Activated CD4-positive, alpha-beta memory T cell treated with anti-CD3 and anti-CD28 coated beads, Interleukin-2, amount 10 ng/mL, durations not matched to agents 7 days and 5 days (primary cell): Measurements from ENCODE around the gene IL36RN. TPM values are rescaled to one million over a fixed set of nuclear protein-coding genes. Genes with fewer than 3 reads are reported as not detected.

Experiments
- CTCF ChIA-PET: fragments of 350-600 bp; sonication (Branson Sonifier 250); formaldehyde crosslinking; loops from one replicate; lab custom pipeline; 2021; ENCODE audit warnings: antibody characterized with exemption, inconsistent platforms; lab: Charles Lee
- POLR2A ChIA-PET: fragments of 350-600 bp; sonication (Branson Sonifier 250); formaldehyde crosslinking; loops from one replicate; lab custom pipeline; 2021; ENCODE audit warnings: antibody characterized with exemption; lab: Charles Lee
- DNase-seq: peaks from one replicate; pipeline ENCODE4 v3.0.0-alpha.2; 2020
- H3K27ac Mint-ChIP-seq: one replicate; pipeline ENCODE4 v1.8.0; 2021; ENCODE audit warnings: mild to moderate bottlenecking, mixed read lengths
- H3K27me3 Mint-ChIP-seq: one replicate; pipeline ENCODE4 v1.8.0; 2021; ENCODE audit warnings: mixed read lengths
- H3K36me3 Mint-ChIP-seq: one replicate; pipeline ENCODE4 v1.8.0; 2021; ENCODE audit warnings: low read depth, mixed read lengths
- H3K4me1 Mint-ChIP-seq: one replicate; pipeline ENCODE4 v1.8.0; 2021; ENCODE audit warnings: mixed read lengths
- H3K4me3 Mint-ChIP-seq: one replicate; pipeline ENCODE4 v1.8.0; 2021; ENCODE audit warnings: mild to moderate bottlenecking, mixed read lengths
- H3K9me3 Mint-ChIP-seq: one replicate; pipeline ENCODE4 v1.8.0; 2021; ENCODE audit warnings: mixed read lengths
- total RNA-seq, 2 experiments: library from RNA; stranded (reverse); gene quantifications; one replicate each; pipeline ENCODE4 v1.2.3, GENCODE V29; 2021

Gene IL36RN
- total RNA-seq, 2 experiments from 2014 or later = not detected

GRCh38 chr2:113054066-113054465, 4.9 kb upstream of the IL36RN start:
- no peak overlapping the region for H3K4me3 Mint-ChIP-seq
- peaks cover 5% of the 10 kb centered on the region for H3K36me3 Mint-ChIP-seq
- peaks cover 15% of the 10 kb centered on the region for H3K9me3 Mint-ChIP-seq
- no peak for DNase-seq
- no peaks in the 10 kb centered on the region for H3K4me1 Mint-ChIP-seq
- no peak overlapping the region for H3K27ac Mint-ChIP-seq
- H3K27me3 Mint-ChIP-seq = peaks cover 20% of the 10 kb centered on the region
- POLR2A ChIA-PET = no interaction called here
- CTCF ChIA-PET = interaction anchor here (1.0 kb wide), 1 partner anchor 26 kb away, joined by 3 read pairs; no protein-coding TSS in a partner anchor

- Mint-ChIP-seq H3K9me3 (peaks cover 15% of the 10 kb centered on the region), H3K36me3 (peaks cover 5% of the 10 kb centered on the region), H3K27ac (no peak overlapping the region), H3K4me3 (no peak overlapping the region), H3K4me1 (no peaks in the 10 kb centered on the region), H3K27me3 (peaks cover 23% of the 10 kb centered on the region)
- POLR2A ChIA-PET = no interaction called here
- CTCF ChIA-PET = no interaction called here
- no peak for DNase-seq
Measured at GRCh38 chr2:113056521-113056920, 2.5 kb upstream of the IL36RN start.

GRCh38 chr2:113057117-113057516, 1.9 kb upstream of the IL36RN start:
- Mint-ChIP-seq H3K27ac (no peak overlapping the region), H3K4me1 (no peaks in the 10 kb centered on the region), H3K27me3 (peaks cover 24% of the 10 kb centered on the region), H3K36me3 (peaks cover 5% of the 10 kb centered on the region), H3K4me3 (no peak overlapping the region), H3K9me3 (peaks cover 15% of the 10 kb centered on the region)
- CTCF ChIA-PET = interaction anchor here (0.7 kb wide), 1 partner anchor 341 kb away, joined by 3 read pairs; no protein-coding TSS in a partner anchor
- DNase-seq = no peak
- POLR2A ChIA-PET = no interaction called here

- CTCF ChIA-PET = interaction anchor here (1.7 kb wide), 1 partner anchor 80 kb away, joined by 5 read pairs; no protein-coding TSS in a partner anchor
- Mint-ChIP-seq H3K4me1 (no peaks in the 10 kb centered on the region), H3K27me3 (peaks cover 24% of the 10 kb centered on the region), H3K36me3 (peaks cover 5% of the 10 kb centered on the region), H3K9me3 (peaks cover 15% of the 10 kb centered on the region), H3K4me3 (no peak overlapping the region), H3K27ac (no peak overlapping the region)
- no peak for DNase-seq
- POLR2A ChIA-PET = no interaction called here
Measured at GRCh38 chr2:113058411-113058994, 495 bp upstream of the IL36RN start.

GRCh38 chr2:113060396-113060795, 1.4 kb downstream of the IL36RN start:
- H3K9me3 Mint-ChIP-seq = peaks cover 3% of the 10 kb centered on the region

GRCh38 chr2:113060796-113061195, 1.8 kb downstream of the IL36RN start:
- H3K36me3 Mint-ChIP-seq = peaks cover 1% of the 10 kb centered on the region
- ChIA-PET CTCF (no interaction called here), POLR2A (no interaction called here)
- peaks cover 18% of the 10 kb centered on the region for H3K27me3 Mint-ChIP-seq
- no peak overlapping the region for H3K27ac Mint-ChIP-seq
- no peak for DNase-seq
- no peaks in the 10 kb centered on the region for H3K9me3 Mint-ChIP-seq
- H3K4me1 Mint-ChIP-seq = no peaks in the 10 kb centered on the region
- no peak overlapping the region for H3K4me3 Mint-ChIP-seq

More at GRCh38 chr2:113060396-113060795, 1.4 kb downstream of the IL36RN start:
- Mint-ChIP-seq H3K4me3 (no peak overlapping the region), H3K27ac (no peak overlapping the region), H3K27me3 (peaks cover 22% of the 10 kb centered on the region), H3K4me1 (no peaks in the 10 kb centered on the region), H3K36me3 (peaks cover 5% of the 10 kb centered on the region)
- POLR2A ChIA-PET = no interaction called here
- CTCF ChIA-PET = interaction anchor here (1.7 kb wide), 1 partner anchor 78 kb away, joined by 5 read pairs; no protein-coding TSS in a partner anchor
- no peak for DNase-seq

- no peak for DNase-seq
- no peaks in the 10 kb centered on the region for H3K4me1 Mint-ChIP-seq
Measured at GRCh38 chr2:113061241-113061640, 2.2 kb downstream of the IL36RN start.

GRCh38 chr2:113061896-113062770, 3.1 kb downstream of the IL36RN start:
- DNase-seq = no peak
- no peak overlapping the region for H3K27ac Mint-ChIP-seq
- no peak overlapping the region for H3K4me3 Mint-ChIP-seq
- H3K4me1 Mint-ChIP-seq = no peaks in the 10 kb centered on the region
- CTCF ChIA-PET = interaction anchor here (0.6 kb wide), 1 partner anchor 165 kb away, joined by 3 read pairs; no protein-coding TSS in a partner anchor
- no peaks in the 10 kb centered on the region for H3K36me3 Mint-ChIP-seq
- peaks cover 15% of the 10 kb centered on the region for H3K27me3 Mint-ChIP-seq
- POLR2A ChIA-PET = no interaction called here
- H3K9me3 Mint-ChIP-seq = no peaks in the 10 kb centered on the region

More at GRCh38 chr2:113061241-113061640, 2.2 kb downstream of the IL36RN start:
- H3K27me3 Mint-ChIP-seq = peaks cover 16% of the 10 kb centered on the region
- POLR2A ChIA-PET = no interaction called here
- H3K4me3 Mint-ChIP-seq = no peak overlapping the region
- no peaks in the 10 kb centered on the region for H3K36me3 Mint-ChIP-seq
- no peak overlapping the region for H3K27ac Mint-ChIP-seq
- H3K9me3 Mint-ChIP-seq = no peaks in the 10 kb centered on the region
- CTCF ChIA-PET = no interaction called here

GRCh38 chr2:113064281-113064680, 5.3 kb downstream of the IL36RN start:
- DNase-seq = no peak
- CTCF ChIA-PET = no interaction called here
- no peak overlapping the region for H3K4me3 Mint-ChIP-seq

GRCh38 chr2:113064898-113065297, 5.9 kb downstream of the IL36RN start:
- Mint-ChIP-seq H3K4me1 (no peaks in the 10 kb centered on the region), H3K9me3 (no peaks in the 10 kb centered on the region), H3K27me3 (peaks cover 22% of the 10 kb centered on the region), H3K36me3 (no peaks in the 10 kb centered on the region), H3K4me3 (no peak overlapping the region), H3K27ac (no peak overlapping the region)
- ChIA-PET CTCF (no interaction called here), POLR2A (no interaction called here)
- DNase-seq = no peak

More at GRCh38 chr2:113064281-113064680, 5.3 kb downstream of the IL36RN start:
- Mint-ChIP-seq H3K4me1 (no peaks in the 10 kb centered on the region), H3K9me3 (no peaks in the 10 kb centered on the region), H3K27me3 (peaks cover 17% of the 10 kb centered on the region), H3K27ac (no peak overlapping the region), H3K36me3 (no peaks in the 10 kb centered on the region)
- POLR2A ChIA-PET = no interaction called here

GRCh38 chr2:113067681-113068080, 8.7 kb downstream of the IL36RN start, which contains the start of gene IL1F10:
Gene IL1F10 (plus strand): TSS chr2:113067970. CDS start chr2:113072739, 4,769 bp downstream.
- H3K27ac Mint-ChIP-seq = no peak within 1 kb of the TSS
- H3K27me3 Mint-ChIP-seq = peaks cover 18% of the 10 kb centered on the region
- H3K4me1 Mint-ChIP-seq = no peaks in the 10 kb centered on the region
- ChIA-PET POLR2A (no interaction called here), CTCF (interaction anchor here (1.9 kb wide), 1 partner anchor 12 kb away, joined by 10 read pairs; no protein-coding TSS in a partner anchor)
- H3K36me3 Mint-ChIP-seq = no peaks in the 10 kb centered on the region
- no peaks in the 10 kb centered on the region for H3K9me3 Mint-ChIP-seq
- H3K4me3 Mint-ChIP-seq = no peak within 1 kb of the TSS
- DNase-seq = no peak

- no peaks in the 10 kb centered on the region for H3K9me3 Mint-ChIP-seq
- H3K4me3 Mint-ChIP-seq = no peak overlapping the region
- CTCF ChIA-PET = interaction anchor here (1.9 kb wide), 1 partner anchor 12 kb away, joined by 10 read pairs; no protein-coding TSS in a partner anchor
- POLR2A ChIA-PET = no interaction called here
- H3K27me3 Mint-ChIP-seq = peaks cover 18% of the 10 kb centered on the region
- H3K36me3 Mint-ChIP-seq = no peaks in the 10 kb centered on the region
- no peak for DNase-seq
- H3K27ac Mint-ChIP-seq = no peak overlapping the region
- no peaks in the 10 kb centered on the region for H3K4me1 Mint-ChIP-seq
Measured at GRCh38 chr2:113068249-113068648, 9.3 kb downstream of the IL36RN start.
